T-cell (primary cell): Measurements from ENCODE around the gene GPSM1. TPM values are rescaled to one million over a fixed set of nuclear protein-coding genes. Genes with fewer than 3 reads are reported as not detected.
"Not testable (repeated sequence)": the region's sequence is repeated elsewhere in the genome, so short reads cannot be mapped to it uniquely, and the experiment has no call there.

ENCODE experiments used
- ATAC-seq, 4 experiments: fragments of 200-7000 bp in 3 of 4; fragments of 150-1000 bp in 1 of 4; cut with Tn5 transposase; replicated peaks in 1 of 4; 1 replicate in 3 of 4; 2 replicates in 1 of 4; pipeline ENCODE4 v1.10.0; 2021; ENCODE audit warnings: moderate library complexity in 3 of 4, mild to moderate bottlenecking in 2 of 4, moderate number of reproducible peaks in 1 of 4
- CTCF ChIA-PET, 2 donors: fragments of 300-600 bp; sonication (Branson Sonifier 250); formaldehyde crosslinking; loops; one replicate each; lab custom pipeline; 2022; ENCODE audit warnings: antibody characterized with exemption in 2 of 2; lab: Charles Lee
- POLR2A ChIA-PET, 2 donors: fragments of 300-600 bp; sonication (Branson Sonifier 250); formaldehyde crosslinking; loops; one replicate each; lab custom pipeline; 2022; ENCODE audit warnings: antibody characterized with exemption in 2 of 2; lab: Charles Lee
- DNase-seq, 35 experiments: peaks; one replicate each; pipeline versions ENCODE4 v3.0.0 to v3.0.0-alpha.2; 2013 to 2023
- H3K27ac ChIP-seq: one replicate; pipeline ENCODE4 v1.5.1; 2013; ENCODE audit warnings: low read length
- H3K27me3 ChIP-seq, 2 experiments: replicated peaks in 1 of 2; 1 replicate in 1 of 2; 2 replicates in 1 of 2; pipeline versions ENCODE4 v1.6.1 to v1.7.0; 2013; ENCODE audit warnings: low read length in 1 of 2, mixed read lengths in 1 of 2; ENCODE audit not compliant: control insufficient read depth in 2 of 2, insufficient read depth in 2 of 2; ENCODE audit errors: extremely low read depth in 1 of 2
- H3K36me3 ChIP-seq, 2 donors: 1 replicate in 1 of 2; 2 replicates in 1 of 2; pipeline versions ENCODE4 v1.6.1 to v1.7.0; 2013; ENCODE audit warnings: low read length in 1 of 2; ENCODE audit not compliant: control insufficient read depth in 2 of 2, insufficient read depth in 1 of 2; ENCODE audit errors: extremely low read depth in 1 of 2
- H3K4me1 ChIP-seq, 2 experiments: 1 replicate in 1 of 2; 2 replicates in 1 of 2; pipeline versions ENCODE4 v1.6.1 to v1.7.0; 2013; ENCODE audit warnings: low read length in 2 of 2, mixed read lengths in 1 of 2; ENCODE audit not compliant: insufficient read depth in 2 of 2, control insufficient read depth in 1 of 2; ENCODE audit errors: extremely low read depth in 1 of 2
- H3K4me3 ChIP-seq, 2 donors: 1 replicate in 1 of 2; 2 replicates in 1 of 2; pipeline versions ENCODE4 v1.5.1 to v1.7.0; 2013; ENCODE audit warnings: mild to moderate bottlenecking in 2 of 2, low read length in 1 of 2, moderate library complexity in 1 of 2; ENCODE audit not compliant: control insufficient read depth in 1 of 2; ENCODE audit errors: extremely low read depth in 1 of 2
- H3K9me3 ChIP-seq: 2 replicates; pipeline ENCODE4 v1.7.0; 2013
- H3K27ac Mint-ChIP-seq, 2 donors: one replicate each; pipeline ENCODE4 v1.8.0; 2020 to 2021; ENCODE audit warnings: mild to moderate bottlenecking in 2 of 2, mixed read lengths in 2 of 2
- H3K27me3 Mint-ChIP-seq, 2 donors: one replicate each; pipeline ENCODE4 v1.8.0; 2021 to 2022; ENCODE audit warnings: mixed read lengths in 2 of 2
- H3K36me3 Mint-ChIP-seq: one replicate; pipeline ENCODE4 v1.8.0; 2021; ENCODE audit warnings: mixed read lengths
- H3K4me1 Mint-ChIP-seq, 3 donors: one replicate each; pipeline ENCODE4 v1.8.0; 2020 to 2022; ENCODE audit warnings: mixed read lengths in 3 of 3, mild to moderate bottlenecking in 1 of 3
- H3K4me3 Mint-ChIP-seq, 3 donors: one replicate each; pipeline ENCODE4 v1.8.0; 2020 to 2022; ENCODE audit warnings: mild to moderate bottlenecking in 3 of 3, mixed read lengths in 3 of 3, moderate library complexity in 3 of 3
- H3K9me3 Mint-ChIP-seq, 3 donors: one replicate each; pipeline ENCODE4 v1.8.0; 2020 to 2022; ENCODE audit warnings: mixed read lengths in 3 of 3
- WGBS: methylation state at CpG from one replicate; pipeline ENCODE4 v1.1.5; 2013; ENCODE audit warnings: missing lambda C conversion rate; ENCODE audit not compliant: insufficient coverage; 5-methylcytosine and 5-hydroxymethylcytosine counted together
- total RNA-seq, 35 experiments: library from RNA in 6 of 35; stranded (reverse) in 6 of 35; fragments of 120-200 nt in 1 of 35; gene quantifications; one replicate each; pipeline versions ENCODE4 v1.2.1 to v1.2.4 and lab custom pipeline; 2013 to 2026

GPSM1 gene
- total RNA-seq, 5 donors from 2014 or later (not counting 1 experiment from before 2014, with no cell fraction given), result 8.6 to 11.5 (median 9.7) TPM

DNA sequence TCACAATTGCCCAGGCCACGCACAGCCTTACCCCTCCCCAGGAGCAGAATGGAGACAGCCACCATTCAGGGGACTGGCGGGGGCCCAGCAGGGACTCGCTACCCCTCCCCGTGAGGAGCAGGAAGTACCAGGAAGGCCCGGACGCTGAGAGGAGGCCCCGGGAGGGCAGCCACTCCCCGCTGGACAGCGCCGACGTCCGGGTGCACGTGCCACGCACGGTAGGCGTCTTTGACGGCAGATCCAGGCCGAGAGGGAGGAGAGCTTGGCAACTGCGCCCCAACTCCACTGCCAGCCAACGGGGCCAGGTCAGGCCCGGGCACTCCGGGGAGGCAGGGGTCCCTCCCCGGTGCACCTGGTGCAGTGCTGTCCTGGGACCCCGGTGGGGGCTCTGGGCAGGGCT is 22.2 kb downstream of the GPSM1 start:
- H3K9me3 Mint-ChIP-seq, result no peaks in the 10 kb centered on the region
- Histone ChIP-seq H3K4me1 (peaks cover 0 to 1% of the 10 kb centered on the region in 2 experiments), H3K27ac (no peak overlapping the region), H3K4me3 (no peak overlapping the region), H3K36me3 (no peaks in the 10 kb centered on the region), H3K9me3 (no peaks in the 10 kb centered on the region), H3K27me3 (no peaks in the 10 kb centered on the region)
- CTCF ChIA-PET, result no interaction called here
- POLR2A ChIA-PET, result no interaction called here
- H3K27me3 Mint-ChIP-seq, result no peaks in the 10 kb centered on the region
- H3K27ac Mint-ChIP-seq, result no peak overlapping the region
- no peak overlapping the region for H3K4me3 Mint-ChIP-seq
- no peaks in the 10 kb centered on the region for H3K36me3 Mint-ChIP-seq
- no peaks in the 10 kb centered on the region for H3K4me1 Mint-ChIP-seq
- 94% methylated on average over 24 of the region's 24 CpGs for WGBS
- ATAC-seq (no peak), DNase-seq (no peak)

GRCh38 chr9:136351252-136351800 is 24.0 kb downstream of the GPSM1 start:
- CTCF ChIA-PET, result no interaction called here
- H3K4me3 ChIP-seq, result no peak overlapping the region

GRCh38 chr9:136351868-136352267 is 24.5 kb downstream of the GPSM1 start:
- H3K27me3 Mint-ChIP-seq, H3K36me3 ChIP-seq, H3K9me3 ChIP-seq, H3K4me3 Mint-ChIP-seq, CTCF ChIA-PET, ATAC-seq, H3K4me1 Mint-ChIP-seq, H3K36me3 Mint-ChIP-seq, H3K4me1 ChIP-seq, H3K27ac ChIP-seq, POLR2A ChIA-PET, H3K27me3 ChIP-seq, H3K9me3 Mint-ChIP-seq, H3K27ac Mint-ChIP-seq, H3K4me3 ChIP-seq, DNase-seq: not testable (repeated sequence)
- WGBS, result 89% methylated on average over 9 of the region's 24 CpGs

More at GRCh38 chr9:136351252-136351800, 24.0 kb downstream of the GPSM1 start:
- H3K27ac Mint-ChIP-seq, result no peak overlapping the region
- POLR2A ChIA-PET, result no interaction called here
- H3K36me3 Mint-ChIP-seq, result no peaks in the 10 kb centered on the region
- no peaks in the 10 kb centered on the region for H3K36me3 ChIP-seq
- WGBS, result 83% methylated on average over 11 of the region's 11 CpGs
- H3K4me3 Mint-ChIP-seq, result no peak overlapping the region
- no peaks in the 10 kb centered on the region for H3K9me3 Mint-ChIP-seq
- ATAC-seq, result no peak
- H3K27me3 ChIP-seq, result no peaks in the 10 kb centered on the region
- no peak overlapping the region for H3K27ac ChIP-seq
- H3K9me3 ChIP-seq, result no peaks in the 10 kb centered on the region
- DNase-seq, result no peak
- H3K27me3 Mint-ChIP-seq, result no peaks in the 10 kb centered on the region
- H3K4me1 Mint-ChIP-seq, result no peaks in the 10 kb centered on the region
- H3K4me1 ChIP-seq, result peaks cover 0 to 5% of the 10 kb centered on the region in 2 experiments

DNA sequence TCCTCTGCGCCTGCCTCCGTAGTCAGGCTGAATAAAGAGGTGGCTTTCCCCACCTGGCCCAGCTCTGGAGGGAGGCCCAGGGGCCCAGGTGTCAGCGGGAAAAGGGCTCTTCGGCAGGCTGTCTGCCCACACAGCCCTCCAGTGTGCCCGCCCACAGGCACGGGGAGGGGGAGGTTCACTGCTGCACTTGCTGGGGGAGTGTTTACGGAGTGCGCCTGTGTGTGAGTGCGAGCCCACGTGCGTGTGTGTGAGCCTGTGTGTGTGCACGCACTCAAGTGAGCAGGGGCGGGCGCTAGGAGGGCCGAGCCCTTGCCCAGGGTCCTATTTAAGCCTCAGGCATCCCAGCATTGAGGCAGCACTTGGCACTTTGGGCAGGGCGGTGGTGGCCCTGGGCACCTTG is 25.3 kb downstream of the GPSM1 start:
- Mint-ChIP-seq H3K27ac (no peak overlapping the region), H3K4me3 (no peak overlapping the region)
- 62% methylated on average over 13 of the region's 16 CpGs for WGBS

DNA sequence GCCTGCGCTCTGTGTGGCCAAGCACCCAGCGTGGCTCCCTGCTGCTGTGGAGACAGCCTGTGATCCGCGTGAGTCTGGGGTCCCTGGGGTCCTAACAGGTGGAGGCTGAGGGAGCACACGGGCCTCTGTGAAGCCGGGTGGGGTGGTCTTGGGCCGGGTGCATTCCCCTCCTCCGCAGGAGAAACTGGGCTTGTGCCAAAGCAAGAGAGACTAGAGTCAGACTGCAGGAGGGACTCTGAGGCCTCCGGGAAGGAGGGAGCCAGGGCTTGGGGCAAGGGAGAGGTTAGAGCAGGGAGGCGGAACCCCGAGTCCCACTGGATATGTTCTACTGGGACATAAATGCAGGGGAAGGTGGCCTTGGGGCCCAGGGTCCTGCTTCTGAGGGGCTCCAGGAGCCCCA is 25.7 kb downstream of the GPSM1 start:
- no peak overlapping the region for H3K4me3 Mint-ChIP-seq
- CTCF ChIA-PET, result no interaction called here
- H3K4me1 ChIP-seq, result peaks cover 0 to 5% of the 10 kb centered on the region in 2 experiments

More for the DNA sequence above, 25.3 kb downstream of the GPSM1 start:
- Histone ChIP-seq H3K4me1 (peaks cover 0 to 5% of the 10 kb centered on the region in 2 experiments), H3K4me3 (no peak overlapping the region), H3K9me3 (no peaks in the 10 kb centered on the region), H3K36me3 (peaks cover 0 to 5% of the 10 kb centered on the region in 2 donors), H3K27ac (no peak overlapping the region), H3K27me3 (no peaks in the 10 kb centered on the region)
- Mint-ChIP-seq H3K36me3 (no peaks in the 10 kb centered on the region), H3K27me3 (no peaks in the 10 kb centered on the region), H3K4me1 (no peaks in the 10 kb centered on the region), H3K9me3 (no peaks in the 10 kb centered on the region)
- ATAC-seq (no peak), DNase-seq (no peak)
- POLR2A ChIA-PET, result no interaction called here
- CTCF ChIA-PET, result no interaction called here

DNA sequence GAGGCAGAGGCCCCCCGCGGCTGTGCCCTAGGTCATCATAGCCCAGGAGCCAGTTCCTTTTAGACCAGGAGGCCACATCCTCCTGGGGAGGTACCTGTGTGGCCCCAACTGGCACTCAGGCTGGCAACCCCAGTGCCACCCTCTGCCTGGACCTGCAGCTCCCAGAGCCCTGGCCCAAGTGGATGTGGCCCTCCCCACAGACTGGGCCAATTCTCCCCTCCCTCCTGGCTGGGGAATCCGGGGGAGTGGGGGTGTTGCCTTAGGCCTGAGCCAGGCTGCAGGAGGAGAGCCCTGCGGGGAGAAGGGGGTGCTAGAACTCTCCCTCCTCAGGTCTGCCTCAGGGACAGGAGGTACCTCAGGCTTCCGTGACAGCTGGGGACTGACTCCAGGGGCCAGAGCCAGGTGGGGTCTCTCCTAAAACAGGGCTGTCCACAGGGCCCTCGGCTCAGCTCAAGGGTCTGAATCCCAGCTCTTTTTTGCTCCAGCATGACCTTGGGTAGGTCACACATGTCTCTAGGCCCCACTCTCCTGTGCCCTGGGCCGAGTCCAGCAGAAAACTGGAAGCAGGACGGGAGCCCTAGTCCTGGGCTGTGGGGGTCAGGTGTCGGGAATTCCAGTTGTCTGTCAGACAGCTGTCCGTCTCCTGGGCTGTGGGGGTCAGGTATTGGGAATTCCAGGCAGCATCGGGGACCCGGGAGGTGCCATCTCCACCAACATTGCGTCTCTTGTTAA is 26.6 kb downstream of the GPSM1 start:
- Mint-ChIP-seq H3K27ac (no peak overlapping the region), H3K27me3 (no peaks in the 10 kb centered on the region), H3K4me1 (no peaks in the 10 kb centered on the region), H3K4me3 (no peak overlapping the region), H3K9me3 (no peaks in the 10 kb centered on the region), H3K36me3 (no peaks in the 10 kb centered on the region)
- peaks cover under 1 to 9% of the 10 kb centered on the region in 2 donors for H3K36me3 ChIP-seq
- H3K27me3 ChIP-seq, result no peaks in the 10 kb centered on the region
- H3K4me3 ChIP-seq, result no peak overlapping the region
- H3K9me3 ChIP-seq, result no peaks in the 10 kb centered on the region
- CTCF ChIA-PET, result interaction anchor here in 1 of 2 donors (1.3 kb wide), 1 partner anchor 10 kb away, joined by 3 read pairs; the partner anchor contains the start of gene DNLZ
- H3K4me1 ChIP-seq, result peaks cover 0 to 5% of the 10 kb centered on the region in 2 experiments
- ATAC-seq (no peak), DNase-seq (no peak)
- no peak overlapping the region for H3K27ac ChIP-seq
- POLR2A ChIA-PET, result no interaction called here
- 84% methylated on average over 11 of the region's 13 CpGs for WGBS

More for the DNA sequence above, 25.7 kb downstream of the GPSM1 start:
- Histone ChIP-seq H3K27ac (no peak overlapping the region), H3K4me3 (no peak overlapping the region), H3K9me3 (no peaks in the 10 kb centered on the region), H3K27me3 (no peaks in the 10 kb centered on the region), H3K36me3 (peaks cover 0 to 5% of the 10 kb centered on the region in 2 donors)
- no peaks in the 10 kb centered on the region for H3K27me3 Mint-ChIP-seq
- no peaks in the 10 kb centered on the region for H3K4me1 Mint-ChIP-seq
- POLR2A ChIA-PET, result no interaction called here
- no peak overlapping the region for H3K27ac Mint-ChIP-seq
- DNase-seq (no peak), ATAC-seq (no peak)
- no peaks in the 10 kb centered on the region for H3K9me3 Mint-ChIP-seq
- H3K36me3 Mint-ChIP-seq, result no peaks in the 10 kb centered on the region
- WGBS, result 88% methylated on average over 10 of the region's 11 CpGs
